GM13977 (cell line): ENCODE data around the gene F7.
"Not testable (repeated sequence)": the region's sequence is repeated elsewhere in the genome, so short reads cannot be mapped to it uniquely, and the experiment has no call there.

Experiments used
- DNase-seq: peaks from one replicate; pipeline ENCODE4 v3.0.0; 2012; ENCODE audit warnings: low spot score
- CTCF ChIP-seq: IDR thresholded peaks from 2 replicates; pipeline ENCODE4 v1.5.1; 2012; ENCODE audit warnings: mild to moderate bottlenecking, control low read depth; ENCODE audit not compliant: insufficient read depth; ENCODE audit errors: extremely low read depth, missing control alignments
- in situ Hi-C: fragments of 300-500 bp; cut with MboI; formaldehyde crosslinking; loops from one replicate; pipeline ENCODE4 v1.12.0; 2022; ENCODE audit warnings: low sequenced_read_pairs, low pct_unique_long_range_greater_than_20kb, mixed read lengths, inconsistent platforms; ENCODE audit not compliant: unreplicated experiment

F7 gene

GRCh38 chr13:113077566-113077952 is 28.0 kb upstream of the F7 start:
- no peak for TF ChIP-seq CTCF
- in situ Hi-C loops, result no loop called here

GRCh38 chr13:113077953-113078901 is 27.4 kb upstream of the F7 start:
- in situ Hi-C loops, result no loop called here
- no peak for TF ChIP-seq CTCF
- no peak for DNase-seq

More at GRCh38 chr13:113077566-113077952, 28.0 kb upstream of the F7 start:
- DNase-seq, result no peak

GRCh38 chr13:113078902-113079780 is 26.4 kb upstream of the F7 start:
- in situ Hi-C loops, result no loop called here
- DNase-seq, result no peak
- no peak for TF ChIP-seq CTCF

- in situ Hi-C loops, DNase-seq: not testable (repeated sequence)
Observed at GRCh38 chr13:113079781-113080080, 25.9 kb upstream of the F7 start.

GRCh38 chr13:113080361-113080831 is 25.2 kb upstream of the F7 start:
- no peak for DNase-seq
- no peak for TF ChIP-seq CTCF
- in situ Hi-C loops, result no loop called here

GRCh38 chr13:113080901-113081521 is 24.6 kb upstream of the F7 start:
- no peak for TF ChIP-seq CTCF
- in situ Hi-C loops, result no loop called here
- no peak for DNase-seq
